Stimulated activated CD4-positive, alpha-beta T cell treated with anti-CD3 and anti-CD28 coated beads, Interleukin-4, amount 100 ng/mL, for 48 hours (primary cell): ENCODE measurements around the gene DNAJB8.

Experiments
- DNase-seq, 2 donors: peaks; one replicate each; pipeline ENCODE4 v3.0.0-alpha.2; 2020; ENCODE audit warnings: low read depth in 2 of 2

The DNAJB8 gene

GRCh38 chr3:128494367-128494650 lies 27.6 kb upstream of the DNAJB8 start:
- no peak for DNase-seq

- DNase-seq: no peak
Observed at GRCh38 chr3:128493570-128494366, 27.1 kb upstream of the DNAJB8 start.

GRCh38 chr3:128492671-128493569 lies 26.2 kb upstream of the DNAJB8 start, which contains the start of gene GATA2:
Gene GATA2 (minus strand): TSS chr3:128493201. CDS start chr3:128487031, 6,170 bp downstream.
- DNase-seq: no peak

GRCh38 chr3:128491941-128492670 lies 25.4 kb upstream of the DNAJB8 start:
- no peak for DNase-seq

GRCh38 chr3:128491691-128491940 lies 24.9 kb upstream of the DNAJB8 start:
- DNase-seq: no peak

GRCh38 chr3:128490915-128491690 lies 24.4 kb upstream of the DNAJB8 start:
- no peak for DNase-seq

GRCh38 chr3:128490650-128490914 lies 23.9 kb upstream of the DNAJB8 start:
- no peak for DNase-seq

- DNase-seq: no peak
Observed at GRCh38 chr3:128489927-128490649, 23.4 kb upstream of the DNAJB8 start.

- DNase-seq: no peak
Observed at GRCh38 chr3:128489674-128489926, 22.9 kb upstream of the DNAJB8 start.

- no peak for DNase-seq
Observed at GRCh38 chr3:128488991-128489673, 22.4 kb upstream of the DNAJB8 start.

GRCh38 chr3:128488636-128488990 lies 21.9 kb upstream of the DNAJB8 start:
- no peak for DNase-seq

- no peak for DNase-seq
Observed at GRCh38 chr3:128487813-128488635, 21.3 kb upstream of the DNAJB8 start.

- DNase-seq: no peak
Observed at GRCh38 chr3:128487538-128487812, 20.8 kb upstream of the DNAJB8 start.

GRCh38 chr3:128486681-128487537 lies 20.2 kb upstream of the DNAJB8 start:
- no peak for DNase-seq

GRCh38 chr3:128486205-128486628 lies 19.5 kb upstream of the DNAJB8 start:
- DNase-seq: no peak

- no peak for DNase-seq
Observed at GRCh38 chr3:128485282-128486204, 18.9 kb upstream of the DNAJB8 start.

- no peak for DNase-seq
Observed at GRCh38 chr3:128484404-128485281, 18.0 kb upstream of the DNAJB8 start.
